Hepatocyte (in vitro differentiated cells): ENCODE measurements around the gene MEOX1. TPM values are rescaled to one million over a fixed set of nuclear protein-coding genes. Genes with fewer than 3 reads are reported as not detected.

Experiments
- DNase-seq: peaks from one replicate; pipeline ENCODE4 v3.0.0-alpha.2; 2016; ENCODE audit warnings: low spot score
- H2AFZ ChIP-seq: fragments of 200-600 bp; sonication (generic); 2 replicates; pipeline ENCODE4 v1.6.0; 2016; ENCODE audit warnings: antibody characterized with exemption, mild to moderate bottlenecking
- H3K27ac ChIP-seq: fragments of 200-600 bp; sonication (generic); 2 replicates; pipeline ENCODE4 v1.5.1; 2016; ENCODE audit warnings: mild to moderate bottlenecking
- H3K27me3 ChIP-seq: fragments of 200-600 bp; sonication (generic); 2 replicates; pipeline ENCODE4 v1.6.1; 2016
- H3K36me3 ChIP-seq: fragments of 200-600 bp; sonication (generic); replicated peaks from 2 replicates; pipeline ENCODE4 v1.5.1; 2016; ENCODE audit warnings: low read depth; ENCODE audit not compliant: insufficient read depth
- H3K4me1 ChIP-seq: fragments of 200-600 bp; sonication (generic); 2 replicates; pipeline ENCODE4 v1.5.1; 2016; ENCODE audit warnings: mild to moderate bottlenecking, moderate library complexity; ENCODE audit not compliant: insufficient read depth
- H3K4me2 ChIP-seq: fragments of 200-600 bp; sonication (generic); 2 replicates; pipeline ENCODE4 v1.6.0; 2016
- H3K4me3 ChIP-seq: fragments of 200-600 bp; sonication (generic); 2 replicates; pipeline ENCODE4 v1.5.1; 2016; ENCODE audit warnings: mild to moderate bottlenecking
- H3K79me2 ChIP-seq: fragments of 200-600 bp; sonication (generic); 2 replicates; pipeline ENCODE4 v1.6.0; 2017; ENCODE audit warnings: mild to moderate bottlenecking
- H3K9me2 ChIP-seq: fragments of 200-600 bp; sonication (generic); replicated peaks from 2 replicates; pipeline ENCODE4 v1.6.0; 2017; ENCODE audit warnings: mild to moderate bottlenecking; ENCODE audit not compliant: insufficient read depth
- H3K9me3 ChIP-seq: fragments of 200-600 bp; sonication (generic); 2 replicates; pipeline ENCODE4 v1.5.1; 2016; ENCODE audit warnings: low read depth, mild to moderate bottlenecking
- H4K20me1 ChIP-seq: fragments of 200-600 bp; sonication (generic); 2 replicates; pipeline ENCODE4 v1.6.0; 2016; ENCODE audit warnings: mild to moderate bottlenecking; ENCODE audit not compliant: insufficient read depth, poor library complexity, severe bottlenecking
- CTCF ChIP-seq: fragments of 200-600 bp; sonication (generic); IDR thresholded peaks from 2 replicates; pipeline ENCODE4 v1.5.1; 2016; ENCODE audit warnings: antibody characterized with exemption, mild to moderate bottlenecking; ENCODE audit not compliant: poor library complexity
- EZH2 ChIP-seq: fragments of 200-600 bp; sonication (generic); IDR thresholded peaks from 2 replicates; pipeline ENCODE4 v1.6.1; 2016; ENCODE audit warnings: antibody characterized with exemption, mild to moderate bottlenecking, borderline replicate concordance
- EZH2phosphoT487 ChIP-seq: fragments of 200-600 bp; sonication (generic); IDR thresholded peaks from one replicate; pipeline ENCODE4 v1.6.1; 2018; ENCODE audit warnings: antibody characterized with exemption, mild to moderate bottlenecking, low read depth, moderate library complexity; ENCODE audit not compliant: unreplicated experiment, severe bottlenecking
- WGBS: methylation state at CpG from one replicate; pipeline ENCODE4 v1.1.6; 2016; ENCODE audit warnings: low lambda C conversion rate; ENCODE audit errors: missing lambda C conversion rate; 5-methylcytosine and 5-hydroxymethylcytosine counted together
- polyA plus RNA-seq: library from polyadenylated mRNA; unstranded; fragments of >200 nt; fragmentation: Nextera tagmentation; extraction: Ambion mirVana; gene quantifications from 2 replicates; pipeline ENCODE4 v1.2.1, GENCODE V29; 2016
- total RNA-seq: library from RNA; depleted of rRNA; stranded (reverse); fragments of >200 nt; gene quantifications from 2 replicates; pipeline ENCODE4 v1.2.3, GENCODE V29; 2014

The MEOX1 gene
- total and polyA plus RNA-seq, 2 experiments from 2014 or later = 0.33 to 0.90 TPM

- H3K4me1 ChIP-seq = peaks cover 4% of the 10 kb centered on the region
- TF ChIP-seq CTCF (no peak), EZH2phosphoT487 (no peak), EZH2 (no peak)
- no peaks in the 10 kb centered on the region for H3K36me3 ChIP-seq
- no peak overlapping the region for H3K4me3 ChIP-seq
- H3K27me3 ChIP-seq = no peaks in the 10 kb centered on the region
- DNase-seq = no peak
- H3K27ac ChIP-seq = no peak overlapping the region
- H3K4me2 ChIP-seq = no peak overlapping the region
- H3K9me2 ChIP-seq = no peaks in the 10 kb centered on the region
- no peaks in the 10 kb centered on the region for H3K9me3 ChIP-seq
- H2AFZ ChIP-seq = no peak overlapping the region
- no peaks in the 10 kb centered on the region for H3K79me2 ChIP-seq
- no peaks in the 10 kb centered on the region for H4K20me1 ChIP-seq
- WGBS = 84% methylated on average over 11 of the region's 11 CpGs
These were observed 63.9 kb downstream of the MEOX1 start for GRCh38 chr17:43597624-43598356.

- Histone ChIP-seq H3K4me2 (no peak overlapping the region), H2AFZ (no peak overlapping the region), H3K79me2 (no peaks in the 10 kb centered on the region), H3K4me1 (peaks cover 11% of the 10 kb centered on the region), H4K20me1 (no peaks in the 10 kb centered on the region), H3K36me3 (no peaks in the 10 kb centered on the region), H3K9me3 (no peaks in the 10 kb centered on the region), H3K27me3 (no peaks in the 10 kb centered on the region), H3K27ac (no peak overlapping the region), H3K4me3 (no peak overlapping the region), H3K9me2 (no peaks in the 10 kb centered on the region)
- TF ChIP-seq CTCF (no peak), EZH2phosphoT487 (no peak), EZH2 (no peak)
- WGBS = 79% methylated on average over 4 of the region's 4 CpGs
- no peak for DNase-seq
These were observed 66.3 kb downstream of the MEOX1 start for GRCh38 chr17:43595466-43595865.

GRCh38 chr17:43591779-43592562 lies 69.8 kb downstream of the MEOX1 start:
- no peak for TF ChIP-seq EZH2phosphoT487
- TF ChIP-seq CTCF = no peak
- no peak overlapping the region for H3K4me3 ChIP-seq
- peak; percentile 73 for DNase-seq
- no peaks in the 10 kb centered on the region for H3K27me3 ChIP-seq
- peak overlapping the region; percentile 70 for H3K27ac ChIP-seq
- no peaks in the 10 kb centered on the region for H3K9me3 ChIP-seq
- H3K79me2 ChIP-seq = no peaks in the 10 kb centered on the region
- no peaks in the 10 kb centered on the region for H3K9me2 ChIP-seq
- 56% methylated on average over 28 of the region's 28 CpGs for WGBS
- H4K20me1 ChIP-seq = no peaks in the 10 kb centered on the region
- H2AFZ ChIP-seq = no peak overlapping the region
- H3K4me2 ChIP-seq = peak overlapping the region; percentile 25
- H3K4me1 ChIP-seq = peaks cover 7% of the 10 kb centered on the region
- no peaks in the 10 kb centered on the region for H3K36me3 ChIP-seq
